ENCODE results near the gene MIEF2. TPM values are rescaled to one million over a fixed set of nuclear protein-coding genes. Genes with fewer than 3 reads are reported as not detected.

MIEF2 gene
- total and polyA plus RNA-seq, 10 of the 15 experiments (the other 5 are each of a cell fraction or from before 2014, with no cell fraction given) = 0.16 to 9.2 (median 4.1) TPM

DNA sequence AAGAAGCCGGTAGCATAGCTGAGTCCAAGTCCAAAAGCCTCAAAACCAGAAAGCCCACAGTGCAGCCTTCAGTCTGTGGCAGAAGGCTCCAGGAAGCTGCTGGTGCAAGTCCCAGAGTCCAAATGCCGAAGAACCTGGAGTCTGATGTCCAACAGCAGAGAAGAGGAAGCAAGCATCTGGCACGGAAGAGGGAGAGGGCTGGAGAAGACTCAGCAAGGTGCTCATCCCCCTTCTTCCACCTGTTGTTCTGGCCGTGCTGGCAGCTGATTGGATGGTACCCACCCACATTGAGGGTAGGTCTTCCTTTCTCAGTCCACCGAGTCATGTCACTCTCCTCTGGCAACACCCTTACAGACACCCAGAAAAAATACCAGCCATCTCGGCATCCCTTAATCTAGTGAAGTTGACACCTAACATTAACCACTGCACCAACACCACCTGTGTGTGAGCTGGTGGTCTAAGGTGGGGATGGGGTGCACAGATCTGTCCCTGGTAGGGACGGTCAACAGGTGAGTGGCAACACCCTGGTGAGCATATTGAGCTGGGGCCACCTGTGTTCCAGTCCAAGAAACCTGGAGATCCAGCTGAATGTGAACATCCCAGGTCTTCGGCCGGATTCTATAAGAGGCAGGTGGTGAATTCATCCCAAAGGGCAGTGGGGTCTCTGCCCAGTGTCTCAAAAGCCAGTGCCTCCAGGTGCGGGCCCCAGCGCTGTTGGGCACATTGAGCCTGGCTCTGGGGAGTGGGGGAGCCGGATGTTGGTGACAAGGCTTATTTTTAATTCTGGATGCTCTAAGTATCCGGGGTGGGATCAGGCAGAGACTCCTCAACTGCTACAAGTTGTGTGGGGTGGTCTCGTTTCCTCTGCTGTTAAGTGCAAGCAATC is 9.8 kb downstream of the MIEF2 start:
- H3K79me2 ChIP-seq (ENCODE audit: control insufficient read depth, insufficient read depth, low read length) = no peaks in the 10 kb centered on the region
- ChIA-PET CTCF (no interaction called here), RAD21 (ENCODE audit: unreplicated experiment) (no interaction called here), SMC1A (ENCODE audit: uncharacterized antibody, unreplicated experiment) (no interaction called here), POLR2A (no interaction called here)
- H3K4me2 ChIP-seq (ENCODE audit: control insufficient read depth, insufficient read depth) = no peak overlapping the region
- H3K9me3 ChIP-seq (replicated peaks; ENCODE audit: control insufficient read depth, insufficient read depth, low read length) = no peaks in the 10 kb centered on the region
- FAIRE-seq (no peak), DNase-seq (ENCODE audit: low read depth, low spot score) (no peak), ATAC-seq (no peak)
- no peaks in the 10 kb centered on the region for H3K27me3 ChIP-seq (replicated peaks in 1 of 2; ENCODE audit: control insufficient read depth in 2 of 2, insufficient read depth in 2 of 2, low read length in 1 of 2)
- TF ChIP-seq, protein P1, sequence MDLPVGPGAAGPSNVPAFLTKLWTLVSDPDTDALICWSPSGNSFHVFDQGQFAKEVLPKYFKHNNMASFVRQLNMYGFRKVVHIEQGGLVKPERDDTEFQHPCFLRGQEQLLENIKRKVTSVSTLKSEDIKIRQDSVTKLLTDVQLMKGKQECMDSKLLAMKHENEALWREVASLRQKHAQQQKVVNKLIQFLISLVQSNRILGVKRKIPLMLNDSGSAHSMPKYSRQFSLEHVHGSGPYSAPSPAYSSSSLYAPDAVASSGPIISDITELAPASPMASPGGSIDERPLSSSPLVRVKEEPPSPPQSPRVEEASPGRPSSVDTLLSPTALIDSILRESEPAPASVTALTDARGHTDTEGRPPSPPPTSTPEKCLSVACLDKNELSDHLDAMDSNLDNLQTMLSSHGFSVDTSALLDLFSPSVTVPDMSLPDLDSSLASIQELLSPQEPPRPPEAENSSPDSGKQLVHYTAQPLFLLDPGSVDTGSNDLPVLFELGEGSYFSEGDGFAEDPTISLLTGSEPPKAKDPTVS (IDR thresholded peaks at IDR 0.05; ENCODE audit: low read depth, low read length) = no peak
- no peak for TF ChIP-seq ZNF217 (IDR thresholded peaks at IDR 0.05)
- no peak for TF ChIP-seq KDM1A (IDR thresholded peaks at IDR 0.05; ENCODE audit: borderline replicate concordance)
- no peak for TF ChIP-seq ZBED1 (IDR thresholded peaks at IDR 0.05; ENCODE audit: borderline replicate concordance)
- no peak for TF ChIP-seq ZSCAN29 (IDR thresholded peaks at IDR 0.05)
- no peak for TF ChIP-seq STAT1 (conservative IDR thresholded peaks at IDR 0.05)
- TF ChIP-seq, protein P2, sequence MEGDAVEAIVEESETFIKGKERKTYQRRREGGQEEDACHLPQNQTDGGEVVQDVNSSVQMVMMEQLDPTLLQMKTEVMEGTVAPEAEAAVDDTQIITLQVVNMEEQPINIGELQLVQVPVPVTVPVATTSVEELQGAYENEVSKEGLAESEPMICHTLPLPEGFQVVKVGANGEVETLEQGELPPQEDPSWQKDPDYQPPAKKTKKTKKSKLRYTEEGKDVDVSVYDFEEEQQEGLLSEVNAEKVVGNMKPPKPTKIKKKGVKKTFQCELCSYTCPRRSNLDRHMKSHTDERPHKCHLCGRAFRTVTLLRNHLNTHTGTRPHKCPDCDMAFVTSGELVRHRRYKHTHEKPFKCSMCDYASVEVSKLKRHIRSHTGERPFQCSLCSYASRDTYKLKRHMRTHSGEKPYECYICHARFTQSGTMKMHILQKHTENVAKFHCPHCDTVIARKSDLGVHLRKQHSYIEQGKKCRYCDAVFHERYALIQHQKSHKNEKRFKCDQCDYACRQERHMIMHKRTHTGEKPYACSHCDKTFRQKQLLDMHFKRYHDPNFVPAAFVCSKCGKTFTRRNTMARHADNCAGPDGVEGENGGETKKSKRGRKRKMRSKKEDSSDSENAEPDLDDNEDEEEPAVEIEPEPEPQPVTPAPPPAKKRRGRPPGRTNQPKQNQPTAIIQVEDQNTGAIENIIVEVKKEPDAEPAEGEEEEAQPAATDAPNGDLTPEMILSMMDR (IDR thresholded peaks at IDR 0.05 in 2 of 3, conservative IDR thresholded peaks at IDR 0.05 in 1 of 3; ENCODE audit: control insufficient read depth in 2 of 3, extremely low read depth in 1 of 3, insufficient read depth in 1 of 3, low read depth in 3 of 3, low read length in 3 of 3) = no peak
- no peak for TF ChIP-seq NFXL1 (IDR thresholded peaks at IDR 0.05; ENCODE audit: borderline replicate concordance)
- no peak for TF ChIP-seq SMC3 (IDR thresholded peaks at IDR 0.05; ENCODE audit: borderline replicate concordance, low read length)
- TF ChIP-seq PKNOX1 (IDR thresholded peaks at IDR 0.05) = no peak
- H2AFZ ChIP-seq (ENCODE audit: control insufficient read depth, low read depth, low read length) = no peak overlapping the region
- in situ Hi-C loops (cut with MboI) = no loop called here
- H3K27ac ChIP-seq (ENCODE audit: control insufficient read depth, insufficient read depth) = no peak overlapping the region
- H3K4me3 ChIP-seq = no peak overlapping the region
- H3K36me3 ChIP-seq (ENCODE audit: control insufficient read depth in 2 of 2, insufficient read depth in 2 of 2, low read length in 1 of 2) = peaks cover 6 to 10% of the 10 kb centered on the region in 2 experiments; a peak in 3 of 4 replicates
- WGBS (ENCODE audit: insufficient coverage, insufficient replicate concordance, low lambda C conversion rate, missing lambda C conversion rate) = 97% methylated on average over 14 of the region's 14 CpGs
- no TSS peak for BruUV-seq (replicated peaks)
- H4K20me1 ChIP-seq (ENCODE audit: control insufficient read depth, insufficient read depth) = no peaks in the 10 kb centered on the region
- no peak overlapping the region for H3K9ac ChIP-seq (ENCODE audit: control insufficient read depth, insufficient read depth, low read length)
- intact Hi-C loops (cut with micrococcal nuclease; ENCODE audit: unreplicated experiment) = no loop called here
- no peaks in the 10 kb centered on the region for H3K4me1 ChIP-seq (ENCODE audit: control insufficient read depth, insufficient read depth, low read length)

Data from GM12878 (cell line).